Globus pallidus (tissue), 1 donor: ENCODE measurements around the gene PCNX2.

Experiments used
- DNase-seq: peaks from one replicate; pipeline ENCODE4 v3.0.0-alpha.2; 2015; ENCODE audit warnings: low spot score

The PCNX2 gene

GRCh38 chr1:233319272-233319671 is 23.7 kb upstream of the PCNX2 start:
- no peak for DNase-seq

GRCh38 chr1:233316473-233316872 is 20.9 kb upstream of the PCNX2 start:
- DNase-seq: no peak

GRCh38 chr1:233315718-233316301 is 20.3 kb upstream of the PCNX2 start:
- DNase-seq: no peak

DNA sequence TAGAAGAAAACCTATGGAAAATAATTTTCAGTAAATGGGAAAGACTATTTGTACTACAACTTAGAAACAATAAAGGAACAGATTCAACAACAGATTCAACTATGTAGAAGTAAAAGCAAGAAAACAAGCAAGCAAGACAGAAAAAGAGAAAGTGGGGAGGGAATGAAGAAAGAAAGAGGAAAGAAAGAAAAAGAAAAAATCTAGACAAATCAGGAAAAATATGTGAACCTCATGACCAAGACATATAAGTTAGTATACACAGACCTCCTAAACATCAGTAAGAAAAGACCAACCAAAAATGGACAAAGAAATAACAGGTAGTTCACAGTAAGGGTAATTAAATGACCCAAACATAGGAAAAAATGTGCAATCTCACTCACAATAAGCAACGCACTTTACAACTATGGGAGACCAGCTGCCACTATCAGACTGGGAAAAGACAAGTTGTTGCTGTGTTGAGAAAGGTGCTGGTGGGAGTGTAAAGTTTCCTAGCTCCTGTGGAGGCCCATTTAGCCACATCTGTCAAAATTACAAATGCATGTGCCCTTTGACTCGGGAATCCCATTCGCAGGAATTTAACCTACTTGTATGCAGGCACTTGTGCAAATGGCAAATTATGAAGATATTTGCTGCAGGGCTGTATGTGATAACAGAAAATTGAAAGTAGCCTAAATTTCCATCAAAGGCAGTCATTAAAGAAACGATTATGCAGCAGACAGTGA is 18.1 kb upstream of the PCNX2 start:
- no peak for DNase-seq

GRCh38 chr1:233304489-233305102 is 9.1 kb upstream of the PCNX2 start:
- no peak for DNase-seq

DNA sequence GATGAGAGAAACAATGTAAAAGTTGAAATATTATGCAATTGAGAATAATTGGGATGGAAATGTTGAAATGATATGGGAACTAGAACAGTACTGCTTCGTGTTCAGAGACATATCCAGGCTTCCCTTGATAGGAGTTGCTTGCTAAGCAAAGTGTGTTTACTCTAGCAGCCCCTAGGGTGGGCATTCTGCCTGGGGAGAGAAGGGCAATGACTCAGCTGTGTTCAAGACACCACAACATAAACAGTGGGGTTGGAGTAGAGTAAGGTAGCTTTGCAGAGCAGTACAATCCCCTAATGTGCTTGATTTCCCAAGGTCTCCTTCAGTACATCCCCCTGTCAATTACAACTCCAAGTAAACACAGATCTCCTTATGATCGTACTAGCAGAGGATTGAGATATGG is 4.8 kb upstream of the PCNX2 start:
- no peak for DNase-seq

DNA sequence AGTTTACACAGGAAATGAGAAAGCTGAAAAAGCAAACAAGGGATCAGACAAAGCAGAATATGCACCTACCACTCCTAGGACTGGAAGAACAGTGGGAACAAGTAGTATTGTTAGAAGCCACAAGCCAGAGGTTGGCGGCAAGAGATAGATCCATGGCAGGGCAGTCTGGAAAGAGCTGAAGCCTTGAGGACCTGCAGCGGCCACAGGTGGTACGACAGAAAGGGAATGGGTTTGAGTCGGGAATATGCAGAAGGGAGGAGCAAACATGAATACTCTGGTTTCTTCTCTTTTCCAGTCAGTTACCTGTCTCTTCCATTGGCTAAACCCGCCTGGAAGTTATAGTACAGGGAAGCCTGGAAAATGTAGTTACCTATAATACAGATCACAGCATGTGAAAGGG is 3.9 kb upstream of the PCNX2 start:
- DNase-seq: no peak

DNA sequence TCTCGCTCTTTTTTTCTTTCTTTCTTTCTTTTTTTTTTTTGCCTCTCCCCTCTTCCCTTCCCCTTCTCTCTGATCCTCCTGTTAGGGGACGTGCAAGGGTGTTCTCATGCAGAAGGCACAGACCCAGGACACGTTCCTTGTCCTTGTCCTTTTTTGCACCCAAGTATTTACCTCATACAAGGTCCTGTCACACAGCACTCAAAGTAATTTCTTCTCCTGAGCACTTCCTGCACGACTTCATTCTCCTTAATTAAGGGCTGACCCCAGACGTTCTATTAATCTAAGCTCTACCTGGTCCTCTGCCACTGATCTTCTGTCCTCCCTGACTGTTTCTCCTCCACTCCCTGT is 424 bp upstream of the PCNX2 start:
- no peak for DNase-seq

- DNase-seq: no peak
Measured at GRCh38 chr1:233294913-233295236, 650 bp downstream of the PCNX2 start.

DNA sequence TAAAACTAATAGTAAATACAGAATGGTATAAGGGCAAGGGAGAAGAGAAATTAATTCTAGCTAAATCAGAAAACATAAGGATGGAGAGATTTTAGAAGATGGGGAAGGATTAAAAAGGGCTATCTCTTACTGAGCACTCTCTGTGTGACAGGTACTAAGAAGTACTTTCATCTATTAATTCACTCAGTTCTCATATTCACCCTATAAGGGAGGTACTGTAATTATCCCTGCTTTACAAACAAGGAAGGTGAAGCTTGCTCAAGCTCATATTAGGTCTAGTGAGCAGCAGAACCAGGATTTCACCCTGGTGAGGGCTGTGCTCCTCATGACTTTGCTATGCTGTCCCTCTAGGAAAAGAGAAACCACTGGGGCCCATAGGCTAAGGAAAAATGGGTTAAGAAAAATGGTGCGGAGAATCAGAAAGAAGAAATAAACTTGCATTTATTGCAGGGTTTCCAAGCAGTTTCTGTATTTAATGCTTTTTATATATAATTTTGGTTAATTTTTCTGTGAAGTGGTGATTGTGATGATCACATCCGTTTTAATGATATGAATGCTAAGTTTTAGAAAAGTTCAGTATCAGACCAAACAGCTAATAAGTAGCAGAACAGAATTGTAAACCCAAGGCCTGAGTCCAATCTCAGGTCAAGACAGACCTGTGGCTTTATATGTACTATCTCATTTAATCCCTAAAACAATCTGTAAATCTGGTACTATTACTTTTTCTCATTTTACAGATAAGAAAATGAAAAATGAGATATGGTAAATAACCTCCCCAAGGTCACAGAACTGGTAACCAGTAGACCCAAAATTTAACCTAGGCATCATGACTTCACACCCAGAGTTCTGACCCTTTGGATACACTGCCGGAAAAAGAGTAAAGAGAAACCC is 1.7 kb downstream of the PCNX2 start:
- DNase-seq: no peak

GRCh38 chr1:233290396-233291034 is 5.0 kb downstream of the PCNX2 start:
- DNase-seq: no peak

DNA sequence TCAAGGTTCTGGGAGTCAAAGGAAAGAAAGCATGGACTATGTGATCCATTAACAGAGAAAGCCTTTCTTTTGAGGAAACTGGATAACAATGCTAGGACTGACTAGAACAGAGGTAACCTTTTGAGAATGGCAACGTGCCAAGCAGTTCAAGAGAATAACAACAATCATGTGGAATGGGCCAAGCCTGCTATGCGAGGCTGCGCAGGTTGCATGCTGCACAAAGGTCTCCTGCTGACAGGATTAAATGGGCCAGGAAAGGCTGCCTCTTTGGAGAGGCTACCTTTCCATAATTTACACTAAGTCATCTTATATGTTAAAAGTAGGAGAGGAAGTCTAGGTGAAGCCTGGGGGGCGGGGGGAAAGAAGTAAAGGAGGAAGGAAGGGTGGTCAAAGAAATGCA is 5.8 kb downstream of the PCNX2 start:
- no peak for DNase-seq

- no peak for DNase-seq
Measured at GRCh38 chr1:233282582-233282886, 13.0 kb downstream of the PCNX2 start.

GRCh38 chr1:233281711-233282581 is 13.6 kb downstream of the PCNX2 start:
- DNase-seq: no peak

DNA sequence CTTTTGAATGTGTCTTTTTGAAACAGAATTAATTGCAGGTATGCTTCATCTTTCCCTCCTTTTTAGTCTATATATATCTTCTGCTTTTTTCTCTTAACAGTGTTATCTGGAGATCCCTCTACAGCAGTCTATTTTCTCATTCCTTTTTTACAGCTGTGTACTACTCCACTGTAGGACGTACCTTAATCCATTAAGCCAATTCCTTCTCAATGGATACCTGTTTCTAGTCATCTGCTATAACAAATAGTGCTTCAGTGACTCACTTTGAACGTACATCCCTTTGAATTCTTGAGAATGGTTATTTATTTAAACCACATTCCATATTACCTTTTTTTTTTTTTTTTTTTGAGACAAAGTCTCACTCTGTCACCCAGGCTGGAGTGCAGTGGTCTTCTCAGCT is 15.6 kb downstream of the PCNX2 start:
- DNase-seq: no peak

GRCh38 chr1:233278631-233279030 is 16.9 kb downstream of the PCNX2 start:
- DNase-seq: no peak

DNA sequence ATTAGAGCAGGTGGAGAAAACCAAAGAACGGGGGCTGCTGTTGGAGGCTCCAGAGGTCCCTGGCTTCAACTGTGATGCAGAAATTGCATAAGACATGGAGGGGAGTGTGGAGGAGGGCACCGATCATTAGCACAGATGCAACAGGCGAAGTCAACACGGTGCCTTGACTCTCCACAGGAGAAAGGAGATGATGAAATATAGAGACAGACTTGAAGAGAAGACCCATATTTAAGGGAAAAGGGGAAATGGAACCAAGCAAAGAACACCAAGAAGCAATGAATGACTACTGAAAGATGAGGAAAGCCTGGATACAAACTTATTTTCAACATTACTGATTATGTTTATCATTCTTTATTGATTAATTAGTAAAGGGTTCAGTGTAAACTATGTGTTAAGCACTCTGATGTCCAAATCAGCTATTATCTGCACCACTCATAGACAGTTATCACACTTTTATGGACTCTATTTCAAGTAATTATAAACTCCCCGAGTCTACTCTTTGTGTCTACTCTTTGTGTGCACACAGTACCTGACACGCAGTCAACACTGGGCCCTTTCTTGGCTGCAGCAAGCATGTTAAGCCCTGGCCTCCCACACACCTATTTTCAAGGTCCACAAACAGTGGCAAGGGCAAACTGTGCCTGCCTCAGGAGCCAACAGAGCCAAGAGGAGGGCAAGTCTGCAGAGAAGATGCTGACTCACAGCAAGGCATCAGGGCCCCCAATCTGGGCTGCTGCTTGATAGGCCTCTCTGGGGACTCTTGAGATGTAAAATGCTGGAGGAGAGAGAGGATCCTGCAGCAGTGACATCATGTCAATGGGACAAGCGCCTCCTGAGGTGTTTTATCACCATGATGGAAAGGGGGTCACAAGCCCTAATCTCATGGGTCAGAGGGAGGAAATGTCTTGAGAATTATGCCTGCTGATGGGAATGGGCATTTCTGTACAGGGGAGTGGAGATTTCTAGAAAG is 17.6 kb downstream of the PCNX2 start:
- DNase-seq: no peak

DNA sequence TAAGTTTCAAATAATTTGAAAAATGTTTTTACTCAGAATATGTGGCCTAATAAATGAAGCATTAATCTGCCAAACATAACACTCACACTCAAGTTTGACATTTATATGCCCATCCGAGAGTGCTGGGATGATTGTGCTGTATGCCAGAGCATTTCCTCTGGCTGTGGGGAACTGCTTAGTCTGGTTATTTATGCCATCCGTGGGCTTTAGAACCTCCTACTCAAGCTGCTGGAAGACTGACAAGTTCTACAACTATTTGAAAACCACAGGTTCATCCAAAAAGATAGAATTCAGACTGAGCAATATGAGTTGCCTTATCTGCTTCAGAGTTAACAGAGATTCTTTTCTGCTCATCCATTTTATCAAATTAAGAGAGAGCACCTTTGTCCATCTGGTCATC is 25.9 kb downstream of the PCNX2 start:
- no peak for DNase-seq

DNA sequence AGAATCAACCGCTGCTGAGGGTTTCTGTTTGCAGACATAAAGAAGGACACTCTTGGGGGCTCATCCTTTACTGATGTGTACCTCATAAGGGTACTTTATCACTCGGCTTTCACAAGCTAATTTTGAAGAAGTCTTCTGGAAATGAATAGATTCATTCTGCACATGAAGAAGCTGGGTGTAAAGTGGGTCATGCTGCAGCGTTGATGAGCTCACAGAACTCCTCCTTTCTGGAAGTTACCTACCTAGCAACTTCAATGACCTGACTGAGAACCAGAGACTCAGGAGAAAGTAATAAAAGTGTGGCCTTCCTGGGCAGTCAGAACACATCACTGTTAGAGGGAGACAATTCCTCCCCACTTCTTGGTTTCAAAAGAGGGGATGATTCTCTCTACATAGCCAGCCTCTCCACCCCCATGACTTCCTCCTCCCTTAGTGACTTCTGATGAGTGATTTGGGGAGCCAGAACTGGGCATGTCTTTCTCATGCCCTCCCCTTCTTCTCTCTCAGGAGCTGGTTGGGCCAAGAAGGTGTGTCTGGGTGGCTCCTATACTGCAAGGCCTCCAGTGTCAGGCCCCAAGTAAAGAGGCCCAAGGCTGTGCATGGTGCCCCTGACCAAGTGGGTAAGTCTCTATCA is 27.0 kb downstream of the PCNX2 start:
- DNase-seq: no peak

GRCh38 chr1:233261695-233262094 is 33.8 kb downstream of the PCNX2 start:
- DNase-seq: no peak
